Measurements from ENCODE around the gene TEX38.

- TF ChIP-seq, protein P1, sequence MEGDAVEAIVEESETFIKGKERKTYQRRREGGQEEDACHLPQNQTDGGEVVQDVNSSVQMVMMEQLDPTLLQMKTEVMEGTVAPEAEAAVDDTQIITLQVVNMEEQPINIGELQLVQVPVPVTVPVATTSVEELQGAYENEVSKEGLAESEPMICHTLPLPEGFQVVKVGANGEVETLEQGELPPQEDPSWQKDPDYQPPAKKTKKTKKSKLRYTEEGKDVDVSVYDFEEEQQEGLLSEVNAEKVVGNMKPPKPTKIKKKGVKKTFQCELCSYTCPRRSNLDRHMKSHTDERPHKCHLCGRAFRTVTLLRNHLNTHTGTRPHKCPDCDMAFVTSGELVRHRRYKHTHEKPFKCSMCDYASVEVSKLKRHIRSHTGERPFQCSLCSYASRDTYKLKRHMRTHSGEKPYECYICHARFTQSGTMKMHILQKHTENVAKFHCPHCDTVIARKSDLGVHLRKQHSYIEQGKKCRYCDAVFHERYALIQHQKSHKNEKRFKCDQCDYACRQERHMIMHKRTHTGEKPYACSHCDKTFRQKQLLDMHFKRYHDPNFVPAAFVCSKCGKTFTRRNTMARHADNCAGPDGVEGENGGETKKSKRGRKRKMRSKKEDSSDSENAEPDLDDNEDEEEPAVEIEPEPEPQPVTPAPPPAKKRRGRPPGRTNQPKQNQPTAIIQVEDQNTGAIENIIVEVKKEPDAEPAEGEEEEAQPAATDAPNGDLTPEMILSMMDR (conservative IDR thresholded peaks at IDR 0.05; ENCODE audit: low read length), result no peak
- TF ChIP-seq EZH2phosphoT487 (IDR thresholded peaks at IDR 0.05; ENCODE audit: borderline replicate concordance), result no peak
Observed at GRCh38 chr1:46692811-46693770, 21.4 kb downstream of the TEX38 start.

Data from Loucy (cell line).